HEK293T (cell line): ENCODE measurements around the gene PSMC5.

Source experiments
- ARNT ChIP-seq: fragments of 450-650 bp; IDR thresholded peaks from 2 replicates; pipeline ENCODE4 v1.6.1; 2017; ENCODE audit warnings: mild to moderate bottlenecking
- BHLHE40 ChIP-seq: fragments of 450-650 bp; IDR thresholded peaks from 2 replicates; pipeline ENCODE4 v1.6.1; 2016; ENCODE audit warnings: mild to moderate bottlenecking, moderate library complexity, borderline replicate concordance
- FOXA1 ChIP-seq: fragments of 450-650 bp; IDR thresholded peaks from 2 replicates; pipeline ENCODE4 v1.6.1; 2016; ENCODE audit warnings: mild to moderate bottlenecking
- FOXK2 ChIP-seq: fragments of 450-650 bp; IDR thresholded peaks from 2 replicates; pipeline ENCODE4 v1.6.1; 2016; ENCODE audit warnings: mild to moderate bottlenecking
- FOXM1 ChIP-seq: fragments of 450-650 bp; IDR thresholded peaks from 2 replicates; pipeline ENCODE4 v1.6.1; 2017; ENCODE audit warnings: mild to moderate bottlenecking, borderline replicate concordance
- HDGF ChIP-seq: fragments of 450-650 bp; IDR thresholded peaks from 2 replicates; pipeline ENCODE4 v1.6.1; 2017; ENCODE audit warnings: antibody characterized with exemption, borderline replicate concordance
- L3MBTL2 ChIP-seq: fragments of 450-650 bp; conservative IDR thresholded peaks from 2 replicates; pipeline ENCODE4 v1.6.1; 2016; ENCODE audit warnings: mild to moderate bottlenecking
- LEF1 ChIP-seq: fragments of 450-650 bp; IDR thresholded peaks from 2 replicates; pipeline ENCODE4 v1.6.1; 2017; ENCODE audit warnings: mild to moderate bottlenecking, borderline replicate concordance
- NFRKB ChIP-seq: fragments of 450-650 bp; IDR thresholded peaks from 2 replicates; pipeline ENCODE4 v1.6.1; 2016; ENCODE audit warnings: mild to moderate bottlenecking, moderate library complexity
- PKNOX1 ChIP-seq: fragments of 450-650 bp; IDR thresholded peaks from 2 replicates; pipeline ENCODE4 v1.6.1; 2016
- SP1 ChIP-seq: fragments of 450-650 bp; IDR thresholded peaks from 2 replicates; pipeline ENCODE4 v1.6.1; 2017
- SUZ12 ChIP-seq: fragments of 450-650 bp; IDR thresholded peaks from 2 replicates; pipeline ENCODE4 v1.6.1; 2016; ENCODE audit warnings: mild to moderate bottlenecking
- ZNF384 ChIP-seq: fragments of 450-650 bp; IDR thresholded peaks from 2 replicates; pipeline ENCODE4 v1.6.1; 2016

GRCh38 chr17:63845509-63845908 is 18.3 kb downstream of the PSMC5 start:
- no peak for TF ChIP-seq ZNF384
- TF ChIP-seq BHLHE40 = no peak
- TF ChIP-seq NFRKB = no peak
- TF ChIP-seq LEF1 = no peak
- TF ChIP-seq SP1 = no peak
- no peak for TF ChIP-seq HDGF
- TF ChIP-seq PKNOX1 = no peak
- no peak for TF ChIP-seq FOXK2
- TF ChIP-seq FOXM1 = no peak
- TF ChIP-seq L3MBTL2 = no peak
- TF ChIP-seq ARNT = no peak
- no peak for TF ChIP-seq SUZ12
- TF ChIP-seq FOXA1 = no peak
